Measurements from ENCODE around the gene NFIX. TPM values are rescaled to one million over a fixed set of nuclear protein-coding genes. Genes with fewer than 3 reads are reported as not detected.

The NFIX gene
- polyA plus RNA-seq, 3 donors = 0.25 to 3.7 (median 0.90) TPM

DNA sequence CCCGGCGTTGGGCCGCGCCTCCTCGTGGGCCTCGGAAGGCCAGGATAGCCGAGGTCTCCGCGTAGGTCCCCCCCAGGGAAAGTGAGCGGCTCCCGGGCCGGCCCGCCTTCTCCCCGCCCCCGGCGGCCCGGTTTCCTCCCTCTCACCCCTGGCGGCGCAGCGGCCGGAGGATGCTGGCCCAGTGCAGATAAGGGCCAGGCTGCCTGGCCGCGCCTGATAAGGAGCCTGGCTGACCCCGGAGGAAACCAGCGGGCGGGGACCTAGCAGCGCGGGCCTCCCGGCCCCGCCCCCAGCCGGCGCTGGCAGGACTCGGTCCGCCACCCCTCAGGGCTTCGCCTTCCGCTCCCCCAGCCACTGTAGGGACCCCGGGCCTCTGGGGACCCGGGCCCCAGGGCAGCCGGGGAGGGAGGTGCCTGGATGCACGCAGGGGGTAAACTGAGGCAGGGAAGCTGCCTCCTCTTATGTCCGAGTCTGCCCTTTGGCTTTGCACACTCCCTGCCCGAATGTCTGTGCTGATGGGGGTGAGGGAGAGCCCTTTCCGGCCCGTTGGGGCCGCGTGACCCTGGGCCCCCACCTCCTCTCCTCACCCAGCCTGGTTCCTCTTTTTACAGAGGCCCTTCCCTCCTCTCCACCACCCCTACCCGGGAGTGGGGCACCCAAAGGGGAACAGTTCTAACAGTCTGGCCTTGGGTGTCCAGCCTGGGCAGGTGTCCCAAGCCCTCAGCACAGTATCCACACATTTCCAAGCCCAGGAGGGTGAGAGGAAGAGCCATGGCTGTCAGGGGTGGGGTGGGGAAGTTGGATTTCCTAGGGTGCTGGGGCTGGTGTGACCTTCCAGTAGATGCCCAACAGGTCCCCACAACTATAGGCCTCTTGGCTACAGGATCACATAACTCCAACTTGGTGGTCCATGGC lies 107.6 kb downstream of the NFIX start, which contains the start of gene LYL1:
Gene LYL1 (minus strand): TSS at position 193 of the 915 bp plus-strand sequence. CDS start 1,687 bp downstream, outside the sequence.
- H3K4me2 ChIP-seq (replicated peaks; ENCODE audit: extremely low read depth, low read length, poor library complexity, severe bottlenecking) = peak within 1 kb of the TSS; percentile 100
- TF ChIP-seq, protein P1, sequence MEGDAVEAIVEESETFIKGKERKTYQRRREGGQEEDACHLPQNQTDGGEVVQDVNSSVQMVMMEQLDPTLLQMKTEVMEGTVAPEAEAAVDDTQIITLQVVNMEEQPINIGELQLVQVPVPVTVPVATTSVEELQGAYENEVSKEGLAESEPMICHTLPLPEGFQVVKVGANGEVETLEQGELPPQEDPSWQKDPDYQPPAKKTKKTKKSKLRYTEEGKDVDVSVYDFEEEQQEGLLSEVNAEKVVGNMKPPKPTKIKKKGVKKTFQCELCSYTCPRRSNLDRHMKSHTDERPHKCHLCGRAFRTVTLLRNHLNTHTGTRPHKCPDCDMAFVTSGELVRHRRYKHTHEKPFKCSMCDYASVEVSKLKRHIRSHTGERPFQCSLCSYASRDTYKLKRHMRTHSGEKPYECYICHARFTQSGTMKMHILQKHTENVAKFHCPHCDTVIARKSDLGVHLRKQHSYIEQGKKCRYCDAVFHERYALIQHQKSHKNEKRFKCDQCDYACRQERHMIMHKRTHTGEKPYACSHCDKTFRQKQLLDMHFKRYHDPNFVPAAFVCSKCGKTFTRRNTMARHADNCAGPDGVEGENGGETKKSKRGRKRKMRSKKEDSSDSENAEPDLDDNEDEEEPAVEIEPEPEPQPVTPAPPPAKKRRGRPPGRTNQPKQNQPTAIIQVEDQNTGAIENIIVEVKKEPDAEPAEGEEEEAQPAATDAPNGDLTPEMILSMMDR (IDR thresholded peaks at IDR 0.05) = no peak
- Mint-ChIP-seq H3K9me3 (no peaks in the 10 kb centered on the region), H3K4me1 (peaks cover 55% of the 10 kb centered on the region), H3K36me3 (peaks cover 11 to 16% of the 10 kb centered on the region in 2 donors), H3K4me3 (peak within 1 kb of the TSS; percentile 87 to 97), H3K27ac (peak within 1 kb of the TSS; percentile 93 to 97 (median 96)), H3K27me3 (ENCODE audit: low read depth in 3 of 3) (peaks cover 0 to 1% (median 1%) of the 10 kb centered on the region in 3 donors)
- no peaks in the 10 kb centered on the region for H3K9me3 ChIP-seq (replicated peaks in 1 of 2; ENCODE audit: control insufficient read depth in 1 of 2, insufficient read depth in 1 of 2, low read length in 2 of 2)
- peak within 1 kb of the TSS; percentile 86 for H3K9ac ChIP-seq (ENCODE audit: insufficient read depth, low read length, poor library complexity, severe bottlenecking)
- peak within 1 kb of the TSS; percentile 91 for H2AFZ ChIP-seq (ENCODE audit: insufficient read depth, low read depth, low read length, poor library complexity, severe bottlenecking)
- H4K20me1 ChIP-seq (ENCODE audit: insufficient read depth, low read length) = peaks cover 27% of the 10 kb centered on the region
- peak within 1 kb of the TSS; percentile 51 to 92 (median 84) for H3K4me3 ChIP-seq (replicated peaks in 1 of 3; ENCODE audit: low read depth in 2 of 3, low read length in 3 of 3)
- peaks cover 77% of the 10 kb centered on the region for H3K79me2 ChIP-seq (ENCODE audit: insufficient read depth, low read length)
- no peaks in the 10 kb centered on the region for H3K27me3 ChIP-seq (ENCODE audit: control insufficient read depth in 2 of 2, insufficient read depth in 2 of 2, low read length in 2 of 2)
- H3K36me3 ChIP-seq (replicated peaks in 1 of 2; ENCODE audit: control insufficient read depth in 1 of 2, insufficient read depth in 2 of 2, low read length in 2 of 2) = peaks cover 8 to 17% of the 10 kb centered on the region in 2 donors
- peak; percentile 86 to 90 (median 89) for DNase-seq
- H3K27ac ChIP-seq (ENCODE audit: low read depth in 1 of 2, low read length in 2 of 2) = peak within 1 kb of the TSS; percentile 90 to 98
- peaks cover 65 to 79% of the 10 kb centered on the region in 2 donors for H3K4me1 ChIP-seq (ENCODE audit: control insufficient read depth in 1 of 2, insufficient read depth in 2 of 2, low read length in 2 of 2)
- intact Hi-C loops (cut with micrococcal nuclease) = loop anchor here (5.0 kb wide), 1 partner anchor 49 kb away; the partner anchor contains the start of genes IER2 (in 2 of the 2) and STX10 (in 2 of the 2)
- WGBS (ENCODE audit: insufficient coverage) = under 1% methylated on average over 40 of the region's 47 CpGs

DNA sequence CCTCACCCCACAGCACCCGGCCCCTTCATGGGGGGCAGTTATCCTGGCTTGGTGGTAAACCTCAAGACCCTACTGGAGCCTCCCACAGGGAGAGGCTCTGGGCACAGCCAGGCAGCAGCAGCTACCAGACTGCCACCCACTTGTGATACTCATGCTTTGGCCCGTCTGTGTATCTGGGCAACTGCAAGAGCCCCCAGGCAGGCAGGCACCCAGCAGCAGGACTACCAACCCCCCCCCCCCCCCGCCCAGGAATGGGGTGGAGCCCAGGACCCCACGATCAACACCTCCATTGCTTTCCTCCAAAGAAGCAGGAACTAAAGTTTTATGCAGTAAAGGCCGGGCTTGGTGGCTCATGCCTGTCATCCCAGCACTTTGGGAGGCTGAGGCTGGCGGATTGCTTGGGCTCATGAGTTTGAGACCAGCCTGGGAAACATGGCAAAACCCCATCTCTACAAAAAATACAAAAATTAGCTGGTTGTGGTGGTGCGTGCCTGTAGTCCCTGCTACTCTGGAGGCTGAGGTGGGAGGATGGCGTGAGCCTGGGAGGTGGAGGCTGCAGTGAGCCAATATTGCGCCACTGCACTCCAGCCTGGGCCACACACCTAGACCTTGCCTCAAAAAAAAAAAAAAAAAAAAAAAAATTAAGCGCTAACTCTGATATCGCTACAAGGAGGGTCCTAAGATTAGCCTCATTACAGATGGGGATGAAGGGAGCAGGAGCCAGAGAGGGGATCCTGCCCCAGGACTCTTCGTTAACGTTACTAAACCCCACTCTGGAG lies 108.5 kb downstream of the NFIX start:
- TF ChIP-seq, protein P1 (IDR thresholded peaks at IDR 0.05) = no peak
- H3K27me3 Mint-ChIP-seq (ENCODE audit: low read depth in 3 of 3) = peaks cover 0 to 1% (median 0%) of the 10 kb centered on the region in 3 donors
- intact Hi-C loops (cut with micrococcal nuclease) = loop anchor here (5.0 kb wide), 1 partner anchor 49 kb away; the partner anchor contains the start of genes IER2 (in 2 of the 2) and STX10 (in 2 of the 2)
- 0% methylated on average over 3 of the region's 13 CpGs for WGBS (ENCODE audit: insufficient coverage)
- DNase-seq = no peak
- peak overlapping the region; percentile 90 to 98 for H3K27ac ChIP-seq (ENCODE audit: low read depth in 1 of 2, low read length in 2 of 2)
- H3K36me3 ChIP-seq (replicated peaks in 1 of 2; ENCODE audit: control insufficient read depth in 1 of 2, insufficient read depth in 2 of 2, low read length in 2 of 2) = peaks cover 8 to 17% of the 10 kb centered on the region in 2 donors
- H3K79me2 ChIP-seq (ENCODE audit: insufficient read depth, low read length) = peaks cover 74% of the 10 kb centered on the region
- peaks cover 11 to 16% of the 10 kb centered on the region in 2 donors for H3K36me3 Mint-ChIP-seq
- no peaks in the 10 kb centered on the region for H3K9me3 ChIP-seq (replicated peaks in 1 of 2; ENCODE audit: control insufficient read depth in 1 of 2, insufficient read depth in 1 of 2, low read length in 2 of 2)
- H3K27ac Mint-ChIP-seq = peak overlapping the region; percentile 93 to 97 (median 96)
- peak overlapping the region; percentile 86 for H3K9ac ChIP-seq (ENCODE audit: insufficient read depth, low read length, poor library complexity, severe bottlenecking)
- H4K20me1 ChIP-seq (ENCODE audit: insufficient read depth, low read length) = peaks cover 27% of the 10 kb centered on the region
- H3K4me2 ChIP-seq (replicated peaks; ENCODE audit: extremely low read depth, low read length, poor library complexity, severe bottlenecking) = peak overlapping the region; percentile 100
- H3K4me1 ChIP-seq (ENCODE audit: control insufficient read depth in 1 of 2, insufficient read depth in 2 of 2, low read length in 2 of 2) = peaks cover 63 to 77% of the 10 kb centered on the region in 2 donors
- peak overlapping the region; percentile 96 for H2AFZ ChIP-seq (ENCODE audit: insufficient read depth, low read depth, low read length, poor library complexity, severe bottlenecking)
- H3K4me3 ChIP-seq (replicated peaks in 1 of 3; ENCODE audit: low read depth in 2 of 3, low read length in 3 of 3) = peak overlapping the region; percentile 61 to 92 (median 84)
- peaks cover 55% of the 10 kb centered on the region for H3K4me1 Mint-ChIP-seq
- no peaks in the 10 kb centered on the region for H3K27me3 ChIP-seq (ENCODE audit: control insufficient read depth in 2 of 2, insufficient read depth in 2 of 2, low read length in 2 of 2)
- H3K9me3 Mint-ChIP-seq = no peaks in the 10 kb centered on the region
- H3K4me3 Mint-ChIP-seq = peak overlapping the region; percentile 91 to 98
